Epithelial cell of esophagus (primary cell): Measurements from ENCODE around the gene FHOD3.

Source experiments
- DNase-seq: peaks from one replicate; pipeline ENCODE4 v3.0.0; 2010; ENCODE audit warnings: low read depth
- H3K4me3 ChIP-seq: 2 replicates; pipeline ENCODE4 v1.5.1; 2011; ENCODE audit warnings: mild to moderate bottlenecking, low read length, control low read depth
- CTCF ChIP-seq: IDR thresholded peaks from 2 replicates; pipeline ENCODE4 v1.5.1; 2011; ENCODE audit warnings: low read depth, mild to moderate bottlenecking, low read length, control low read depth, inconsistent platforms; ENCODE audit not compliant: insufficient read depth; ENCODE audit errors: missing control alignments

Gene FHOD3

DNA sequence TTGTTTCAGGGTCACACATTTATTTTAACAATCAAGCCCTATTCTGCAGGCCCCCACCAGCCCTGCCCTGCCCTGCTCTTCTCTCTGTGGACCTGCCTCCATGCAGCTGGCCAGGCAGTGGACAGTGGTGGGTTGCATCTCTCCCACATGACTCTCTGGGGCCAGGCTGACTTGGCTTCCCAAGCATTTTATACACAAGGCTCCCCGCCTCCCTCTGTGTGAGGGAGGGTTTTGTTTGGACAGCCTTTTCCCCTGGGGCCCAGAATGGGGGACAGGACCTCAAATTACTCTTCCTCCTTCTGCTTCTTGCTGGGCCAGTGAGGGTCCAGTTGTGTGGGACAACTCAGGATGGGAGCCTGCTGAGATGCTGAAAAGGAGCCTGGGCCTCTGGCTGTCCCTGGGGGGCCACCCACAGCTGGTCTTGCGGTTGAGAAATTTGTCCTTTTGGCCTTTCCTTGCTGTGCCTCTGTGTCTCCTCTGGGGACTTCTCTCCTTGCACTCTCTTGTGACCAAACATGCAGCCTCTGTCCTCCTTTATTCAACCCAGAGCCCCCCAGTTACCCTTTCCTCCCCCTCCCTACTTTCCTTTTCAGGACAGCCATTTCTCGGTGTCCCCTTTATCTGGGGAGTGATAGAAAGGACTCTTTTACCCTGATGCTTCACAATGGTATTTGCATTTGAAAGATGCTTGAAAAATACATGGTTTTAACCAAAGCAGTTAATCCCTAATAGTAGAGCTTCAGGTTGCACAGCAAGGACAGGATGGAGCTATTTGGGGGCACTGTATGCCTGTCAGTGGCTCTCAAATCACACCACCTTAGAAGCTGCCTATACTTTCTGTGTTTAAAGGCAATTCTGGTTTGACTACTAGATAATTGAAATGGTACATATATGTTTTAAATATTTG lies 151.1 kb downstream of the FHOD3 start:
- no peak for TF ChIP-seq CTCF
- no peak for DNase-seq
- H3K4me3 ChIP-seq = no peak overlapping the region

DNA sequence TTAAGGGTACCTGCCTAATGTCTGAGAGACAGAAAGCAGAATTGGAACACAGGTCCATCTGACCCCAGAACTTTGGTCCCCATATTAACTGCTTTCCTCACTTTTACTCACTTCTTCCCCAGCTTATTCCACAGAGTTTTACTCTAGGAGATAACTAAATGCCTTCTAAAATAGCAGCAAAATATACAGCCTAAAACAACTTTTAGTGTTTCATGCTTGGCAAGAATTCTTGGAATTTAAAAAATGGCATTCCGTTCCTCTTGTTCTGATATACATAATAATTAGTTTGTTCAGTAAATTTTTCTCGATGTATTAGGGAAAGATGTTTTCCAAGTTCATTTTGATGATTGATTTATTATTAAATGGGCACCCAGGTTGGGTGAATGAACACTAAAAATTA lies 151.9 kb downstream of the FHOD3 start:
- no peak for DNase-seq
- no peak for TF ChIP-seq CTCF
- H3K4me3 ChIP-seq = no peak overlapping the region

GRCh38 chr18:36450264-36450663 lies 152.8 kb downstream of the FHOD3 start:
- DNase-seq = no peak
- TF ChIP-seq CTCF = no peak
- no peak overlapping the region for H3K4me3 ChIP-seq

DNA sequence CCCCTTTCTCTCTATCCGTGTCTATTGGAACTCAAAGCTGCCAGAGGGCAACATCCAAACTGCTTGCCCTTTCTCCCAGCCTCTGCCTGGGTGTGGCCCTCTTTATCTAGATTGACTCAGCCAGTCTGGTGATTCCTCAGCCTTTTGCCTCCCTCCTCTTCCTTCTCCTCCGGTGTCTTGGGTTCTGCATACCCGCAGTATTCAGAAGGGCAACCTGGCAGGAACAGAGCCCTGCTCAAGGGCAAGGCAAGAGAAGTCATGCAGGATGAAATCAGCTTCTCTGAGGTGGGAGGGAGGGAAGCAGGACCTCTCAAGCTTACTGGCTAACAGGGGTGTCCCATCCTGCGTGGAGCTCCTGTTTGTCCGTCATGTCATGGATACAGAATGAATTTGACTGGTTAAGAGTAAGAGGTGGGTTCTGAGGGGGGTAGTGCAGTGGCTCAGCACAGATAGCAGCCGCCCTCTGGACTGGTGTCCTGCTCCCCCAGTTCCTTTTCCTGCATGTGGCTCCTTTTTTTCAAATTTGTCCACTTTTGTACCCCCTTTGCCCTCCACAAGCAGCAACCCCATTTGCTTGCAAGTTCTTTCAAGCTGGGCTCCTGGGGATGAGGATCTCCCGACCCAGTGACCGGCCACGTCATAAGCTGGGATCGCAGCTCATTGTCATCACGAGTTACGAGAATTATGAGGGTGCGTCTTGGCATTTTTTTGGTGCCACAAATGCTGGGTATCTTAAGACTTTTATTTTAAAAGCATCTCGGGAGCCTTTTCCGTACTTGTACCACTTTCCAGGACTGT lies 154.1 kb downstream of the FHOD3 start:
- H3K4me3 ChIP-seq = no peak overlapping the region
- TF ChIP-seq CTCF = no peak
- DNase-seq = peak; percentile 64

DNA sequence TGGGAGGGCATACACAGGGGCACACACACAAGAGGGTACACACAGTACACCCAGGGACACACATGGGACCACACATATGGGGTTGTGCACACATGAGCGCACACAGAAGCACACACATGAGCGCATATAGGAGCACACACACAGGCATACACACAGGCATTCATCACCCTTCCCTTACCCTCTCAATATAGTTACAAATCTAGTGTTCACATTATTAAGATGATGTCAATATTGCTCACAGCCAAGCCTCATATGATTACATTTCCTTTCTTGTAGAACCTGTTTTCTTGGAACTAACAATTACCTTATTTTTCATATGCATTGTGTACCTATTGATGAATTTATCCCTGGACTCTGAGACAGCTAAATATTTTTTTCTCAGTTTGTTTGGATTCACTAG lies 156.7 kb downstream of the FHOD3 start:
- no peak for TF ChIP-seq CTCF
- H3K4me3 ChIP-seq = no peak overlapping the region
- DNase-seq = peak; percentile 90

- DNase-seq = no peak
- TF ChIP-seq CTCF = no peak
- no peak overlapping the region for H3K4me3 ChIP-seq
Observed at GRCh38 chr18:36454848-36455458, 157.4 kb downstream of the FHOD3 start.
